Measurements from ENCODE around the gene ITGB3BP. TPM values are rescaled to one million over a fixed set of nuclear protein-coding genes. Genes with fewer than 3 reads are reported as not detected.

The ITGB3BP gene
- total and polyA plus RNA-seq, 2 of the 8 experiments (the other 6 are each of a cell fraction or from before 2014, with no cell fraction given): 17.6 to 49.1 TPM

- POLR2A ChIA-PET (ENCODE audit: partially characterized antibody): no interaction called here
- Histone ChIP-seq H3K18ac (ENCODE audit: extremely low read depth, low read length) (no peak overlapping the region), H4K91ac (replicated peaks; ENCODE audit: insufficient read length, low read length) (no peak overlapping the region), H2BK12ac (ENCODE audit: low read depth, low read length) (no peak overlapping the region), H2AFZ (ENCODE audit: low read length) (no peak overlapping the region), H4K5ac (ENCODE audit: insufficient read length, low read depth, low read length) (no peak overlapping the region), H2BK120ac (replicated peaks; ENCODE audit: low read depth, low read length) (no peak overlapping the region), H3K79me2 (ENCODE audit: control insufficient read depth in 1 of 2, insufficient read depth in 2 of 2, low read length in 2 of 2) (no peaks in the 10 kb centered on the region), H3K36me3 (ENCODE audit: control insufficient read depth in 2 of 4, insufficient read depth in 4 of 4, low read length in 3 of 4) (no peaks in the 10 kb centered on the region; a peak in 1 of 8 replicates), H3K27me3 (replicated peaks in 1 of 4; ENCODE audit: control insufficient read depth in 3 of 4, extremely low read depth in 1 of 4, insufficient read depth in 3 of 4, low read length in 3 of 4) (no peaks in the 10 kb centered on the region), H2BK5ac (ENCODE audit: low read depth, low read length) (no peak overlapping the region), H2AK5ac (ENCODE audit: low read depth, low read length) (no peak overlapping the region), H3K9ac (replicated peaks in 1 of 4; ENCODE audit: extremely low read depth in 1 of 4, low read depth in 3 of 4, low read length in 3 of 4) (no peak overlapping the region), H2BK20ac (ENCODE audit: low read length) (no peak overlapping the region), H3K14ac (ENCODE audit: insufficient read length) (no peak overlapping the region), H3K23me2 (ENCODE audit: low read depth, low read length) (no peaks in the 10 kb centered on the region), H3K23ac (ENCODE audit: insufficient read length) (no peak overlapping the region), H2BK15ac (ENCODE audit: low read length) (no peak overlapping the region), H3K4me1 (replicated peaks in 1 of 4; ENCODE audit: control insufficient read depth in 3 of 4, insufficient read depth in 4 of 4, low read length in 3 of 4) (no peaks in the 10 kb centered on the region), H3K4me2 (ENCODE audit: insufficient read depth in 1 of 2, low read depth in 2 of 2, low read length in 2 of 2) (no peak overlapping the region), H4K8ac (ENCODE audit: extremely low read depth, insufficient read depth, low read length) (no peak overlapping the region), H4K20me1 (replicated peaks in 1 of 2; ENCODE audit: control insufficient read depth in 1 of 2, insufficient read depth in 2 of 2, low read length in 2 of 2) (no peaks in the 10 kb centered on the region), H3K56ac (replicated peaks; ENCODE audit: insufficient read length, low read depth, low read length) (no peak overlapping the region), H3K4ac (replicated peaks; ENCODE audit: insufficient read length, low read depth, low read length) (no peak overlapping the region), H3K9me3 (ENCODE audit: insufficient read depth in 2 of 2, low read depth in 1 of 2, low read length in 1 of 2) (no peaks in the 10 kb centered on the region), H3K27ac (ENCODE audit: low read depth, low read length) (no peak overlapping the region), H3K79me1 (ENCODE audit: low read depth, low read length) (no peaks in the 10 kb centered on the region), H3K4me3 (ENCODE audit: extremely low read depth in 1 of 4, insufficient read depth in 2 of 4, low read depth in 3 of 4, low read length in 4 of 4) (no peak overlapping the region)
- CTCF ChIA-PET (ENCODE audit: partially characterized antibody): interaction anchor here (0.6 to 3.0 kb wide), 5 partner anchors 15 to 430 kb away, joined by 3 to 10 read pairs (median 4); no protein-coding TSS in a partner anchor
- no peak for DNase-seq (ENCODE audit: low read depth in 1 of 2, low spot score in 2 of 2)
- WGBS, 2 experiments (ENCODE audit: extremely low coverage in 1 of 2, insufficient coverage in 1 of 2, insufficient read length in 1 of 2, insufficient replicate concordance in 2 of 2, low coverage in 1 of 2, low lambda C conversion rate in 2 of 2, missing lambda C conversion rate in 1 of 2): 89% methylated on average over 4 of the region's 4 CpGs; no CpG with 5 or more reads in 1 of the 2 experiments
- FAIRE-seq: no peak
- TF ChIP-seq GTF2F1 (IDR thresholded peaks at IDR 0.05; ENCODE audit: borderline replicate concordance, low read depth, low read length) (no peak), CTCF (IDR thresholded peaks at IDR 0.05; ENCODE audit: control extremely low read depth in 1 of 3, insufficient read depth in 1 of 3, low read depth in 1 of 3, low read length in 3 of 3) (no peak), SIX5 (IDR thresholded peaks at IDR 0.05; ENCODE audit: low read depth, low read length) (no peak), SUZ12 (IDR thresholded peaks at IDR 0.05; ENCODE audit: low read length) (no peak), MAX (IDR thresholded peaks at IDR 0.05) (no peak), USF2 (IDR thresholded peaks at IDR 0.05; ENCODE audit: low read length) (no peak), GABPA (IDR thresholded peaks at IDR 0.05; ENCODE audit: borderline replicate concordance, insufficient read depth, low read length) (no peak), EP300 (IDR thresholded peaks at IDR 0.05; ENCODE audit: borderline replicate concordance in 1 of 2, low read depth in 2 of 2, low read length in 2 of 2) (no peak), ZNF274 (IDR thresholded peaks at IDR 0.05; ENCODE audit: borderline replicate concordance, extremely low read depth, low read length) (no peak), BACH1 (IDR thresholded peaks at IDR 0.05; ENCODE audit: low read length) (no peak)
These were observed 87.9 kb downstream of the ITGB3BP start for GRCh38 chr1:63435161-63435560.

Measured in H1 (cell line).